HT1080 (cell line): ENCODE measurements around the gene TRPM5. TPM values are rescaled to one million over a fixed set of nuclear protein-coding genes. Genes with fewer than 3 reads are reported as not detected.

Experiments used
- DNase-seq: peaks from one replicate; pipeline ENCODE4 v3.0.0-alpha.2; 2015; ENCODE audit warnings: low read depth
- total RNA-seq: library from RNA; depleted of rRNA; stranded (reverse); fragments of >200 nt; shearing (Covaris generic); gene quantifications from 2 replicates; pipeline ENCODE4 v1.2.3, GENCODE V29; 2014

The TRPM5 gene
- total RNA-seq, 1 experiment from 2014 or later: 0.05 TPM

- no peak for DNase-seq
Observed at GRCh38 chr11:2453436-2453835, 9.1 kb upstream of the TRPM5 start.

- DNase-seq: no peak
Observed at GRCh38 chr11:2452321-2453012, 8.2 kb upstream of the TRPM5 start.

GRCh38 chr11:2451916-2452315, 7.6 kb upstream of the TRPM5 start:
- no peak for DNase-seq

GRCh38 chr11:2451336-2451735, 7.0 kb upstream of the TRPM5 start:
- DNase-seq: no peak

GRCh38 chr11:2450321-2451041, 6.2 kb upstream of the TRPM5 start:
- no peak for DNase-seq

- no peak for DNase-seq
Observed at GRCh38 chr11:2449548-2450320, 5.4 kb upstream of the TRPM5 start.

GRCh38 chr11:2448661-2449547, 4.6 kb upstream of the TRPM5 start:
- DNase-seq: no peak

DNA sequence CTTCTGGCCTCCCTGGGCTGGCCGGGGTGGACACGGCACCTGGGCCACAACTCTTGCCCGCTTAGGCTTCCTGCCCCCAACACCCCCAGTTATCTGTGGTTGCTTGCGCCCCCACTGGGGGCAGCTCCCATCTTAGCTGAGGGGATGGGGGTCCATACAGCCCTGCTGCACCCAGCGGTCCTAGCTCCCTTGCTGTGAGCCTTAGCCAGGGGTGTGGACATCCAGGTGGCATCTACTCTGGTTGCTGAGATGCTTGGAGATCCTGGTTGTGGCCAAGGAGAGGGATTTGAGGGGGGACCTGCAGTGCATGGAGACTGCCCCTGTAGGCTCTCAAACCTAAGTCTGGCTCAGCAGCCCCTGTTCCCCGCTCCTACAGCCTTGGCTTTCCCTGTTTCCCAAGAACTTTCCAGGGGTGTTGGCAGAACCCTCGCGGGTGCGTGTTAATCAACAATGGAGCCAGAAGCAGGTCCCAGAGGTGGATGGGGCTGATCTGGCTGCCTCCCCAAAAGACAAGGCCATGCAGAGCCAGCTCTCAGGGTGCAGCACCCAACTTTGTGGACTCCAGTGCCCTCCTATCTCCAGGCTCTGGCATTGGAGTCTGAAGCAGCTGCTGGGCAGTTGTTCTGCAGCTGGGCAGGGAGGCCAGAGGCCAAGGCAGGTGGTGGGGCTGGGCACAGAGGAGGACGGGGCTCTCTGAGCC, 3.8 kb upstream of the TRPM5 start:
- DNase-seq: no peak

- no peak for DNase-seq
Observed at GRCh38 chr11:2447253-2447950, 3.1 kb upstream of the TRPM5 start.

- DNase-seq: no peak
Observed at GRCh38 chr11:2446590-2447252, 2.4 kb upstream of the TRPM5 start.

- no peak for DNase-seq
Observed at GRCh38 chr11:2445746-2446551, 1.6 kb upstream of the TRPM5 start.

GRCh38 chr11:2444821-2445745, 769 bp upstream of the TRPM5 start, which contains the start of gene KCNQ1:
Gene KCNQ1, plus strand, starts transcription at chr11:2445008. Its CDS starts 91 bp downstream, at chr11:2445099.
- DNase-seq: no peak

DNA sequence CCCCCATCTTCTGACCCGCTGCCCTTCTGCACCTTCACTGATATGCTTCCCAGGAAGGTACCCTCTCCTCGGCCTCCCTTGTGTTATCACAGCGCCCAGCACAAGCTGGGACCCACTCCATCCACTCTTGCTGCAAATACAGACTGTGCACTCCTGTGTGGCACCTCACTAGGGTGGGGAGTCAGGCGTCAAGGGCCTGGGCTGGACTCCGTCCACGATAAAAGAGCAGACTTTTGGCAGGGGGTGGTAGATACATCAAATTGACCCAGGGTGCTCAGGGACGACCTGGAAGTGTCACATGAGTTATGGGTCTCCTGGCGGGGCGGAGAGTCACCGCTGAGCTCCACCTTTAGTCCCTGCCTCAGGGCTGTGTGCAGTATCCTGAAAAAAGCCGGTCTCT, 908 bp downstream of the TRPM5 start:
- no peak for DNase-seq

- DNase-seq: no peak
Observed at GRCh38 chr11:2442589-2442988, 1.7 kb downstream of the TRPM5 start.

- no peak for DNase-seq
Observed at GRCh38 chr11:2441171-2441570, 3.1 kb downstream of the TRPM5 start.

- no peak for DNase-seq
Observed at GRCh38 chr11:2440646-2441045, 3.7 kb downstream of the TRPM5 start.

GRCh38 chr11:2439820-2440219, 4.5 kb downstream of the TRPM5 start:
- no peak for DNase-seq
